ENCODE data around the gene LTA4H.

GRCh38 chr12:96069511-96070231, 34.3 kb upstream of the LTA4H start:
- TF ChIP-seq, protein P1, sequence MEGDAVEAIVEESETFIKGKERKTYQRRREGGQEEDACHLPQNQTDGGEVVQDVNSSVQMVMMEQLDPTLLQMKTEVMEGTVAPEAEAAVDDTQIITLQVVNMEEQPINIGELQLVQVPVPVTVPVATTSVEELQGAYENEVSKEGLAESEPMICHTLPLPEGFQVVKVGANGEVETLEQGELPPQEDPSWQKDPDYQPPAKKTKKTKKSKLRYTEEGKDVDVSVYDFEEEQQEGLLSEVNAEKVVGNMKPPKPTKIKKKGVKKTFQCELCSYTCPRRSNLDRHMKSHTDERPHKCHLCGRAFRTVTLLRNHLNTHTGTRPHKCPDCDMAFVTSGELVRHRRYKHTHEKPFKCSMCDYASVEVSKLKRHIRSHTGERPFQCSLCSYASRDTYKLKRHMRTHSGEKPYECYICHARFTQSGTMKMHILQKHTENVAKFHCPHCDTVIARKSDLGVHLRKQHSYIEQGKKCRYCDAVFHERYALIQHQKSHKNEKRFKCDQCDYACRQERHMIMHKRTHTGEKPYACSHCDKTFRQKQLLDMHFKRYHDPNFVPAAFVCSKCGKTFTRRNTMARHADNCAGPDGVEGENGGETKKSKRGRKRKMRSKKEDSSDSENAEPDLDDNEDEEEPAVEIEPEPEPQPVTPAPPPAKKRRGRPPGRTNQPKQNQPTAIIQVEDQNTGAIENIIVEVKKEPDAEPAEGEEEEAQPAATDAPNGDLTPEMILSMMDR (conservative IDR thresholded peaks at IDR 0.05; ENCODE audit: low read length): no peak
- TF ChIP-seq EZH2phosphoT487 (IDR thresholded peaks at IDR 0.05; ENCODE audit: borderline replicate concordance): no peak

Measured in Loucy (cell line).